ENCODE data around the gene CEBPZ.

GRCh38 chr2:37205689-37206341 lies 25.6 kb downstream of the CEBPZ start:
- TF ChIP-seq E2F5 (CRISPR knock-in tag; IDR thresholded peaks at IDR 0.05) (no peak), CTCF (IDR thresholded peaks at IDR 0.05) (no peak), OVOL2 (CRISPR knock-in tag; IDR thresholded peaks at IDR 0.05; ENCODE audit: borderline replicate concordance) (no peak), NFATC4 (CRISPR knock-in tag; IDR thresholded peaks at IDR 0.05) (no peak), TP53 (CRISPR knock-in tag; IDR thresholded peaks at IDR 0.05) (no peak), NR3C1 (CRISPR knock-in tag; conservative IDR thresholded peaks at IDR 0.05; ENCODE audit: low read depth) (no peak), SMAD3 (CRISPR knock-in tag; IDR thresholded peaks at IDR 0.05; ENCODE audit: borderline replicate concordance) (no peak)
